DMS79 treated with DMSO at 0.1 percent for 48 hours (cell line): Measurements from ENCODE around the gene CYB561.

ENCODE experiments used
- DNase-seq: peaks from one replicate; lab custom pipeline; 2025; lab: John Stamatoyannopoulos, UW

The CYB561 gene

GRCh38 chr17:63433746-63434591 lies 12.1 kb downstream of the CYB561 start:
- no peak for DNase-seq

- no peak for DNase-seq
These were observed 13.9 kb downstream of the CYB561 start for GRCh38 chr17:63431939-63432804.

- DNase-seq = no peak
These were observed 14.5 kb downstream of the CYB561 start for GRCh38 chr17:63431618-63431938.

DNA sequence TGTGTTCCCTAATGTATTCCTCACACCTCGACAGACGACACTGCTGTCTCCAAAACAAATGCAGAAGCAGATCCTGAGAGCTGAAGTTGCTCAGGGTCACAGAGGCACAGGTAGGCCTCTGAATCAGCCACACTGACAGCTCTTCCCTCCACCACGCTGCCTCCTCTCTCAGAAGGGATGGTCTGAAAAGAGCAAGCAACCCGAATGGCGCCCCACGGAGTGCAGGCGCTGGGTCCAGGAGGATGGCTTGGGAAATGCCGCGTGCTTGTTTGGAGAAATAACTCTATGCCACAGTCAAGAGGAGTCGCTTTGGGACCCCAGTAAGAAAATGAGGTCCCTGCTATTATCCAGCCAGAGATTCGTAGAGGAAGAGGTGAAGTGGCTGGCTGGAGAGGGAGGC lies 15.9 kb downstream of the CYB561 start:
- DNase-seq = no peak

GRCh38 chr17:63429766-63430165 lies 16.3 kb downstream of the CYB561 start:
- no peak for DNase-seq

DNA sequence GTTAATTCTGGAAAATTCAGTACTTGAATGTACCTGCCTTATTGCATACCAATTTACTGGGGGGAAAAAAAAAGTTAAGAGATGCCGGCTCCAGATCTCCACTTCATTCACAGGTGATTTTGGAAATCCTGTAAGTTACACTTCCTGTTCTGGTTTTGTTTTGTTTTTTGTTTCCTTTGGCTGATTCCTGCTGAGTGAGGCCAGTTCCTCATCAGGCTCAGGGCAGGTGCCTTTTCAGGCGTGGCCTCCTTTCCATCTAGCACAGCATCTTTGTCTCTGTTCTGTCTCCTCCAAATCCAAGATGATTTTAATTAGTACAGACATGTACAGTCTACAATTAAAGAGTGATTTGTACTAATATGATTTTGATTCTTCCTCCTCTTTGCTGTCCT lies 19.2 kb downstream of the CYB561 start:
- DNase-seq = no peak

- no peak for DNase-seq
These were observed 19.8 kb downstream of the CYB561 start for GRCh38 chr17:63426041-63426916.

DNA sequence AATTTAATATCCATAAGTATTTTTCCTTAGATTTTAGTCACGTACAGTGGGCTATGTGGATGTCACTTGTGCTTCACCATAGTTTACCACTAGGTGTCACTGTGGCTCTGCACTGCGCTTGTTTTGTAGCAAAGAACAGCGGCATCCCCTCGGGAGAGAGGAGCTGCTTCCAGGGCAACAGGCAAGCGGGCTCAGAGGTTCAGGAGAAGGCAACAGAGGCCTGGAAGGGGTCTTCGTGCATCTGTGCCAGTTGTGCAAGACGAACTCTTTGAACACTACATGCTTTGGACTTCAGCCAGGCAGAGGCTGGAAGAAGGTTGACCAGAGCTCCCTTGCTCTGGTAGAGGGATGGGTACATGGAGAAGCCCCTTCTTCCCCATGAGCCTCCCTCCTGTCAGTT lies 20.6 kb downstream of the CYB561 start:
- DNase-seq = peak; percentile 35

GRCh38 chr17:63423963-63424362 lies 22.1 kb downstream of the CYB561 start:
- DNase-seq = no peak

GRCh38 chr17:63423251-63423950 lies 22.7 kb downstream of the CYB561 start:
- DNase-seq = no peak

DNA sequence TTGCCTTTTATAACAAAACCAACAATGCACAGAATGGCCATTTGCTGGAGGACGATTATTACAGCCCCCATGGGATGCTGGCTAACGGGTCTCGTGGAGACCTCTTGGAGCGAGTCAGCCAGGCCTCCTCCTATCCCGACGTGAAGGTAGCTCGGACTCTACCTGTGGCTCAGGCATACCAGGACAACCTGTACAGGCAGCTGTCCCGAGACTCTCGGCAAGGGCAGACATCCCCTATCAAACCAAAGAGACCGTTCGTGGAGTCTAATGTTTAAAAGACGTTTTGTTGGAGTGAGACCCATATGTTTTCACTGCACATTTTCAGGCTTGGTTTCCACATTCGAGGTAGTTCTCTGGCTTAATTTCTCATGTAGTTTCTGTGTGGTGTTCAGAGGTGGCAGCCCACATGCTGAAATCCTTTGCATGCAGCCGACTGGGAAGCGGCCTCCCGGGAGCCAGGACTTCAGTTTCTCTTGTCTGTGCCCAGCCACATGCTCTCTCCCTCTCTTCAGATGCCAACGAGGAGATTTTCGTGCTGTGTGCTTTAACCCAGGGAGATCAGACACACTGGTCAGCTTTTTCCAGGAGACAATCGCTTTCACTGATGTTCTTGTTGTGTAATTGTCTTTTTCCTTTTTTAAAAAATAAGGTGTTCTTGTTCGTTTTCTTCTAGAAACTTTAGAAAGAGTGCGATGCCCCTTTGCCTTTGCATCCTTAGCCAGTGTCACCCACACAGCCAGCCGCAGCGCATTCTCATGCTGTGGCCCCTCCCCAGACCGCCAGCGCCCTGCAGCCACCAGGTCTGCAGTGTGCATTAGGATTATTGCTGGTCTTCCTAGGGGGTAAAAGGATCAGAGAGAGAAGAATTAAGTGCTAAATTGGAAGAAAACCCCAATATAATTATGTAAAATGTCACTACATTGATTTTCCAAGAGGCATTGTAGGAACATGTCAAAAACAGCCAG lies 24.1 kb downstream of the CYB561 start:
- no peak for DNase-seq

GRCh38 chr17:63420868-63421680 lies 25.0 kb downstream of the CYB561 start:
- DNase-seq = no peak

DNA sequence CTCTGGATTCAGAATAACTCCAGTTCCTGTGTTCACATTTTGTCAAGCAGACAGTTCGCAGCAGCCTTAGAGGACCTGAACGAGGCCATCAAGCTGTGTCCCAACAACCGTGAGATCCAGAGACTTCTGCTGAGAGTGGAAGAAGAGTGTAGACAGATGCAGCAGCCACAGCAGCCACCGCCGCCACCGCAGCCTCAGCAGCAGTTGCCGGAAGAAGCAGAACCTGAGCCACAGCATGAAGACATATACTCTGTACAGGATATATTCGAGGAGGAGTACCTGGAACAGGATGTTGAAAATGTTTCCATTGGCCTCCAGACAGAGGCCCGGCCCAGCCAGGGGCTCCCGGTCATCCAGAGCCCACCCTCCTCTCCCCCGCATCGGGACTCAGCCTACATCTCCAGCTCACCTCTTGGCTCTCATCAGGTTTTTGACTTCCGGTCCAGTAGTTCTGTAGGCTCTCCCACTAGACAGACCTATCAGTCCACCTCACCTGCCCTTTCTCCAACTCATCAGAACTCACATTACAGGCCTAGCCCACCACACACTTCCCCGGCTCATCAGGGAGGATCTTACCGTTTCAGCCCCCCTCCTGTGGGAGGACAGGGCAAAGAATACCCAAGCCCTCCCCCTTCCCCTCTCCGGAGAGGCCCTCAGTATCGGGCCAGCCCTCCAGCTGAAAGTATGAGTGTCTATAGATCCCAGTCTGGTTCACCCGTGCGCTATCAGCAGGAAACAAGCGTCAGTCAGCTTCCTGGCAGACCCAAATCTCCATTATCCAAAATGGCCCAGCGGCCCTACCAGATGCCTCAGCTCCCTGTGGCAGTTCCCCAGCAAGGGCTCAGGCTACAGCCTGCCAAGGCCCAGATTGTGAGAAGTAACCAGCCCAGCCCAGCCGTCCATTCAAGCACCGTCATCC lies 25.9 kb downstream of the CYB561 start:
- DNase-seq = no peak

GRCh38 chr17:63419398-63419797 lies 26.7 kb downstream of the CYB561 start:
- DNase-seq = no peak

- DNase-seq = no peak
These were observed 27.6 kb downstream of the CYB561 start for GRCh38 chr17:63418540-63418939.

DNA sequence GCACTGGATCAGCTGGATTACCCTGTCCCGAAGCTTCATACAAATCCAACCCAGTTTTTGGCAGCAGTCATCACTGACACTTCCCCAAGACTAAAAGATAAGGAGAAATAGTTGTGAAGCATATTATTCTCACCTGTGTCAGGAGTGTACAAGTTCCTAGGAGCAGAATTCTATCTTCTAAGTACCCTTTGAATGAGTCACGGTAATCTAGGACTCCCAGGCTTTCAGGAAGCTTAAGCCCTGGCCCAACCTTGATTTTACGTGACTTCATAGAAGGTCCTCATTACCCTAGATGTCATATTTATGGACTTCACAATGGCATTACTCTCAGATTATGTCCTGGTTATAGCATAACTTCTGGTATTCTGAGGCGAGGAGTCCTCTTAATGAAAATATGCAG lies 31.9 kb downstream of the CYB561 start:
- no peak for DNase-seq

GRCh38 chr17:63413128-63413527 lies 33.0 kb downstream of the CYB561 start:
- DNase-seq = no peak

GRCh38 chr17:63412234-63412633 lies 33.9 kb downstream of the CYB561 start:
- DNase-seq = no peak
